ENCODE measurements around the gene DNAH12. TPM values are rescaled to one million over a fixed set of nuclear protein-coding genes. Genes with fewer than 3 reads are reported as not detected.

DNAH12 gene
- total and polyA plus RNA-seq, 2 experiments from 2014 or later = not detected

DNA sequence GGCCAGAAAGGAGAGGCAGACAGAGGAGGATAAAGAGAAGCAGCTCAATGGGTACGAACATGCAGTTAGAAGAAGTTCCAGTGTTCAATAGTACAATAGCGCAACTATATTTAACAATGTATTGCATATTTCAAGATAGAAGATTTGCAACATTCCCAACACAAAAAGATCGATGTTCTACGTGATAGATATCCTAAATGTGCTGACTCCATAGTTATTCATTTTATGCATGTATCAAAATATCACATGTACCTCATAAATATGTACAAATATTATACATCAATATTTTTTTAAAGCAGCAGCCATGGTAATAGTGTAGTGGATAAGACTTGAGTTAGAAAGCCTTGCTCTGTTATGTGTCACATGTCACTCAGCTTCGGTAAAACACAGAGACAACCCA, 141.5 kb downstream of the DNAH12 start:
- ATAC-seq (no peak), DNase-seq (ENCODE audit: low spot score) (no peak)
- Histone ChIP-seq H3K9me2 (ENCODE audit: insufficient read depth) (no peaks in the 10 kb centered on the region), H3K4me1 (ENCODE audit: insufficient read depth) (no peaks in the 10 kb centered on the region), H3F3A (replicated peaks; ENCODE audit: low read depth) (no peaks in the 10 kb centered on the region), H2AFZ (0 out of 2 replicates have a peak overlapping the region, but pooled peaks have one; percentile 8), H3K4me3 (no peak overlapping the region), H3K79me2 (replicated peaks; ENCODE audit: insufficient read depth) (no peaks in the 10 kb centered on the region), H3K4me2 (no peak overlapping the region), H4K20me1 (replicated peaks; ENCODE audit: insufficient read depth) (no peaks in the 10 kb centered on the region), H3K36me3 (ENCODE audit: insufficient read depth) (no peaks in the 10 kb centered on the region), H3K27ac (ENCODE audit: low read depth) (no peak overlapping the region), H3K27me3 (ENCODE audit: insufficient read depth) (no peaks in the 10 kb centered on the region)
- Mint-ChIP-seq H3K9me3 (no peaks in the 10 kb centered on the region), H3K4me1 (peaks cover under 1% of the 10 kb centered on the region; the same call in 2 of the 3 replicates), H3K36me3 (ENCODE audit: low read depth) (no peaks in the 10 kb centered on the region), H3K27ac (no peak overlapping the region), H3K27me3 (ENCODE audit: insufficient read depth, low read depth, poor library complexity) (no peaks in the 10 kb centered on the region), H3K4me3 (no peak overlapping the region)
- no peak for TF ChIP-seq JUNB (IDR thresholded peaks at IDR 0.05; ENCODE audit: unreplicated experiment)
- no peak for TF ChIP-seq ZNF114 (CRISPR knock-in tag; IDR thresholded peaks at IDR 0.05)
- TF ChIP-seq, protein P1, sequence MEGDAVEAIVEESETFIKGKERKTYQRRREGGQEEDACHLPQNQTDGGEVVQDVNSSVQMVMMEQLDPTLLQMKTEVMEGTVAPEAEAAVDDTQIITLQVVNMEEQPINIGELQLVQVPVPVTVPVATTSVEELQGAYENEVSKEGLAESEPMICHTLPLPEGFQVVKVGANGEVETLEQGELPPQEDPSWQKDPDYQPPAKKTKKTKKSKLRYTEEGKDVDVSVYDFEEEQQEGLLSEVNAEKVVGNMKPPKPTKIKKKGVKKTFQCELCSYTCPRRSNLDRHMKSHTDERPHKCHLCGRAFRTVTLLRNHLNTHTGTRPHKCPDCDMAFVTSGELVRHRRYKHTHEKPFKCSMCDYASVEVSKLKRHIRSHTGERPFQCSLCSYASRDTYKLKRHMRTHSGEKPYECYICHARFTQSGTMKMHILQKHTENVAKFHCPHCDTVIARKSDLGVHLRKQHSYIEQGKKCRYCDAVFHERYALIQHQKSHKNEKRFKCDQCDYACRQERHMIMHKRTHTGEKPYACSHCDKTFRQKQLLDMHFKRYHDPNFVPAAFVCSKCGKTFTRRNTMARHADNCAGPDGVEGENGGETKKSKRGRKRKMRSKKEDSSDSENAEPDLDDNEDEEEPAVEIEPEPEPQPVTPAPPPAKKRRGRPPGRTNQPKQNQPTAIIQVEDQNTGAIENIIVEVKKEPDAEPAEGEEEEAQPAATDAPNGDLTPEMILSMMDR (conservative IDR thresholded peaks at IDR 0.05; ENCODE audit: low read depth in 2 of 2) = no peak
- no peak for TF ChIP-seq NANOG (IDR thresholded peaks at IDR 0.05; ENCODE audit: borderline replicate concordance)
- no peak for TF ChIP-seq ZNF331 (CRISPR knock-in tag; IDR thresholded peaks at IDR 0.05; ENCODE audit: low read depth)

DNA sequence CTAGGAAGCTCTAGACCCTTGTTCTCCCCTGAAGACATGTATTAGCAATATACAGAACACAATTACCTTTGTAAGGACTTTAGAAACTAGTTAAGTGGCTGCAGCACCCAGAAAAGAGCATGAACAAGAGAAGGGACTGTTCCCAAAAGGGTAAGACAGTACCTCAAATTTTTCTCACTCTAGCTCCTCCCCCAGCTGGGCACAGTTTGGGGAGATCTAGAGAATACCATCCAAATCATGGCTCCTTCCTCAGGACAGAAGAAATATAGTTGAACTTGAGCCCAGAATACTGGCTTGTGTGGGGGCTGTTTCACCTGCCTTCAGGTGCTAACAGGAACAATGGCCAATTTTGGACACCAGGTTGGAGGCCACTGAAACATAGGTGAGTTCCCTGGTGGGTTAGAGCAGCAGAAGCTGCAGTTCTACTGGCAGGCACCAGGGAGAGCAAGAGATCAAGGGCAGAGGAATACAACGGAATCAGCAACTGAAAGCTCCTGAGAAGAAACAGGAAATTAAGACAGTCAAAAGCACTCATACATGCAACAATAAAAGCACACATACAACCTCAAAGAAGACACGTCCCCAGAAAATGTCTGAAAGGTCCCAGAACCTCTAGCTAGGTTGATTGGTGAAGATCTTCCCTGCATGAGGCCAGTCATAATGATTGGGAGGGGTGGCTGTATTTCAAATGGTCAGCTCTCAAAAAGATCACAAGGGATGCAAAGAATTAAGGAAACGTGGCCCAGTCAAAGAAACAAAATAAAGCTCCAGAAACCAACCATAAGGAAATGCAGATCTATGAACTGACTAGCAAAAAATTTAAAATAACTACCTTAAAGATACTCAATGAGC, 146.7 kb downstream of the DNAH12 start:
- no peaks in the 10 kb centered on the region for H3K36me3 Mint-ChIP-seq (ENCODE audit: low read depth)
- ATAC-seq (peak; percentile 98), DNase-seq (ENCODE audit: low spot score) (peak; percentile 82)
- H3K27ac ChIP-seq (ENCODE audit: low read depth) = no peak overlapping the region
- H3K9me3 Mint-ChIP-seq = no peaks in the 10 kb centered on the region
- no peak for TF ChIP-seq EZH2phosphoT487 (IDR thresholded peaks at IDR 0.05; ENCODE audit: unreplicated experiment)
- TF ChIP-seq, protein P1 (conservative IDR thresholded peaks at IDR 0.05; ENCODE audit: low read depth in 2 of 2) = peak; percentile 89
- no peaks in the 10 kb centered on the region for H3K9me2 ChIP-seq (ENCODE audit: insufficient read depth)
- H3K79me2 ChIP-seq (replicated peaks; ENCODE audit: insufficient read depth) = no peaks in the 10 kb centered on the region
- peak overlapping the region; percentile 30 for H2AFZ ChIP-seq
- no peak overlapping the region for H3K27ac Mint-ChIP-seq
- H3K36me3 ChIP-seq (ENCODE audit: insufficient read depth) = no peaks in the 10 kb centered on the region
- no peak overlapping the region for H3K4me3 ChIP-seq
- H3K4me3 Mint-ChIP-seq = no peak overlapping the region
- H4K20me1 ChIP-seq (replicated peaks; ENCODE audit: insufficient read depth) = no peaks in the 10 kb centered on the region
- H3K27me3 ChIP-seq (ENCODE audit: insufficient read depth) = no peaks in the 10 kb centered on the region
- H3K4me2 ChIP-seq = peak overlapping the region; percentile 30; the same call in 1 of the 2 replicates
- no peaks in the 10 kb centered on the region for H3K27me3 Mint-ChIP-seq (ENCODE audit: insufficient read depth, low read depth, poor library complexity)
- H3F3A ChIP-seq (replicated peaks; ENCODE audit: low read depth) = no peaks in the 10 kb centered on the region
- H3K4me1 Mint-ChIP-seq = peaks cover 5% of the 10 kb centered on the region; the same call in 2 of the 3 replicates
- no peaks in the 10 kb centered on the region for H3K4me1 ChIP-seq (ENCODE audit: insufficient read depth)

All from GM23338 (cell line).